Fibroblast of the aortic adventitia (primary cell): ENCODE data around the gene FKBP15. TPM values are rescaled to one million over a fixed set of nuclear protein-coding genes. Genes with fewer than 3 reads are reported as not detected.

Experiments used
- DNase-seq: peaks from one replicate; pipeline ENCODE4 v3.0.0-alpha.2; 2010; ENCODE audit warnings: low read depth
- H3K4me3 ChIP-seq: 2 replicates; pipeline ENCODE4 v1.5.1; 2011; ENCODE audit warnings: low read depth, mild to moderate bottlenecking, control low read depth, low read length, moderate library complexity
- total RNA-seq: library from RNA; depleted of rRNA; stranded (reverse); fragments of >200 nt; gene quantifications from 2 replicates; pipeline ENCODE4 v1.2.3, GENCODE V29; 2012; ENCODE audit warnings: low replicate concordance
- TF ChIP-seq, protein P1 (sequence below): IDR thresholded peaks from 2 replicates; pipeline ENCODE4 v1.5.1; 2011; ENCODE audit warnings: mild to moderate bottlenecking, low read length, control low read depth, inconsistent platforms; ENCODE audit not compliant: insufficient read depth

The FKBP15 gene
- total RNA-seq, 1 donor: 27.7 TPM

- DNase-seq: no peak
- H3K4me3 ChIP-seq: no peak overlapping the region
- TF ChIP-seq, protein P1, sequence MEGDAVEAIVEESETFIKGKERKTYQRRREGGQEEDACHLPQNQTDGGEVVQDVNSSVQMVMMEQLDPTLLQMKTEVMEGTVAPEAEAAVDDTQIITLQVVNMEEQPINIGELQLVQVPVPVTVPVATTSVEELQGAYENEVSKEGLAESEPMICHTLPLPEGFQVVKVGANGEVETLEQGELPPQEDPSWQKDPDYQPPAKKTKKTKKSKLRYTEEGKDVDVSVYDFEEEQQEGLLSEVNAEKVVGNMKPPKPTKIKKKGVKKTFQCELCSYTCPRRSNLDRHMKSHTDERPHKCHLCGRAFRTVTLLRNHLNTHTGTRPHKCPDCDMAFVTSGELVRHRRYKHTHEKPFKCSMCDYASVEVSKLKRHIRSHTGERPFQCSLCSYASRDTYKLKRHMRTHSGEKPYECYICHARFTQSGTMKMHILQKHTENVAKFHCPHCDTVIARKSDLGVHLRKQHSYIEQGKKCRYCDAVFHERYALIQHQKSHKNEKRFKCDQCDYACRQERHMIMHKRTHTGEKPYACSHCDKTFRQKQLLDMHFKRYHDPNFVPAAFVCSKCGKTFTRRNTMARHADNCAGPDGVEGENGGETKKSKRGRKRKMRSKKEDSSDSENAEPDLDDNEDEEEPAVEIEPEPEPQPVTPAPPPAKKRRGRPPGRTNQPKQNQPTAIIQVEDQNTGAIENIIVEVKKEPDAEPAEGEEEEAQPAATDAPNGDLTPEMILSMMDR: no peak
Observed at GRCh38 chr9:113176803-113177202, 44.3 kb downstream of the FKBP15 start.

GRCh38 chr9:113173341-113173740, 47.7 kb downstream of the FKBP15 start:
- no peak overlapping the region for H3K4me3 ChIP-seq
- TF ChIP-seq, protein P1: no peak
- no peak for DNase-seq

- H3K4me3 ChIP-seq: no peak overlapping the region
- no peak for DNase-seq
- TF ChIP-seq, protein P1: no peak
Observed at GRCh38 chr9:113168809-113169208, 52.3 kb downstream of the FKBP15 start.

DNA sequence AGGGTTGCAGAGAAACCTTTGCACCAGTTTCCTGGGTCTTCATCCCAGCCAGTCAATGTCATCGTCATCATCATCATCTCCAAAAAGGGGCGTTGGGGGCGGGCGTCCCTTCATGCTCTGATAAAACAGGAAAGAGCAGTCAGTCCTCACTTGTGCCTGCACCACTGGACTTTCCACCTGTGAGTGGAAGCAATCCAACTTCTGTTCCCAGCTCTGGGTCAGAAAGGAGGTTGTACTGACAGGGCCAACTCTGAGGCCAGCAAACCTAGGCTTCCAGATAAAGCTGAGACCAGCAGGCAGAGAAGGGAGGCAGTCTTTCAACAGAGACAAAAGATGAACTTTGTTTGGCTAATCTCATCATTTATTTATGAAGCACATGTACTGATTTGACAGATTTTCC, 55.0 kb downstream of the FKBP15 start:
- no peak for DNase-seq
- H3K4me3 ChIP-seq: no peak overlapping the region
- TF ChIP-seq, protein P1: no peak

DNA sequence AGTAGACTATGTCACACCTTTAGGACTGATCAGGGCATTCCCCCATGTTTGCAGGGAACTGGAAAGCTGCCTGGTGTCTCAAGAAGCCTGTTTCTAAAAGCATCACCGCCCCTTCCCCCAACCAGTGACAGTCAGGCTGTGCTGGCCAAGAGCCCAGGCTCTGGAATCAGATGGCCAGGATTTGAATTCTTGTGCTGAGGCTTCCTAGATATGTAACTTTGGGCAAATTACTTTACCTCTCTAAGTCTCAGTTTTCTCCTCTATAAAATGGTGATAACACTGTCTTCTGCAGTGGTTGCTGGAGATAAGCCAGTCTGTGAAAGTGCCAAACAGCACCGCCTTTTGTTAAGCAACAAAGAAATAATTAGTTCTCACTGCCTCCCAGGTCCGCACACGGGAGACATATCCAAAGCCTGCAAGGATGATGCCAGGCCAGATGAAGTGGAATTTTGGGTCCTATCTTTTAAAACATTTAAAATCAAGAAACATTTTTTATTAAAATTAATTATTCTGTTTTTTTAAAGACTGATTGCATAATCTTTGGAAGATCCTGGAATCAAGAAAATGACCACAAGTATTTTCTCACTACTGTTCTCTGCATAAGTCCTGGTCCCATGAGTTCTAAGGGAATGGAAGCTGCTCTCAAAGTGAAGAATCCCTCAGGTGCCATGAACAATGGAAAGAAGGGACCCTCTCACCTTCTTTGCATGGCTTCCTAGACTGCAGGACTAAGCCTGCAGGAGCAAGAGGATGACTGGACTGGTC, 56.4 kb downstream of the FKBP15 start:
- DNase-seq: peak; percentile 71
- no peak overlapping the region for H3K4me3 ChIP-seq
- TF ChIP-seq, protein P1: no peak

- H3K4me3 ChIP-seq: no peak overlapping the region
- no peak for DNase-seq
- TF ChIP-seq, protein P1: no peak
Observed at GRCh38 chr9:113163001-113163400, 58.1 kb downstream of the FKBP15 start.

- no peak for DNase-seq
- TF ChIP-seq, protein P1: no peak
- H3K4me3 ChIP-seq: no peak overlapping the region
Observed at GRCh38 chr9:113160571-113160970, 60.5 kb downstream of the FKBP15 start.
